ENCODE data around the gene DPH6. TPM values are rescaled to one million over a fixed set of nuclear protein-coding genes. Genes with fewer than 3 reads are reported as not detected.

DPH6 gene
- total RNA-seq, 1 donor from 2014 or later = 18.4 TPM

DNA sequence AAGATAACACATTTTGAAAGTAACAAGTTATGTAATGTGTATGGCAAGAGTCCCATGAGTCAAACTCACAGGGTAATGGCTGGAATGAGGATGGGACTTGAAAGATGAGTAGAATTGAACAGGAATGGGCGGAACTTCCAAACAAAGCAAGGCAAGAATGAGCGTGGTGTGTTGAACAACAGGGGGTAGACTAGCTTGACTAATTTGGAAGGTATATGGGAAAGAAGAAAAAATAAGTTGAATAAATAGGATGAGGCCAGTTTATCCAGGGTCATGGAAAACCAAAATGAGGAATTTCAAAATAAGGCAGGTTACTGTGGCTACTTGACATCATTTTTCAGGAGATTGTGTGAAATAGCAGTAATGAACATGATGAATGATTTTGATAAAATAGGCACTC is 2.5 kb upstream of the DPH6 start:
- TF ChIP-seq, protein P1, sequence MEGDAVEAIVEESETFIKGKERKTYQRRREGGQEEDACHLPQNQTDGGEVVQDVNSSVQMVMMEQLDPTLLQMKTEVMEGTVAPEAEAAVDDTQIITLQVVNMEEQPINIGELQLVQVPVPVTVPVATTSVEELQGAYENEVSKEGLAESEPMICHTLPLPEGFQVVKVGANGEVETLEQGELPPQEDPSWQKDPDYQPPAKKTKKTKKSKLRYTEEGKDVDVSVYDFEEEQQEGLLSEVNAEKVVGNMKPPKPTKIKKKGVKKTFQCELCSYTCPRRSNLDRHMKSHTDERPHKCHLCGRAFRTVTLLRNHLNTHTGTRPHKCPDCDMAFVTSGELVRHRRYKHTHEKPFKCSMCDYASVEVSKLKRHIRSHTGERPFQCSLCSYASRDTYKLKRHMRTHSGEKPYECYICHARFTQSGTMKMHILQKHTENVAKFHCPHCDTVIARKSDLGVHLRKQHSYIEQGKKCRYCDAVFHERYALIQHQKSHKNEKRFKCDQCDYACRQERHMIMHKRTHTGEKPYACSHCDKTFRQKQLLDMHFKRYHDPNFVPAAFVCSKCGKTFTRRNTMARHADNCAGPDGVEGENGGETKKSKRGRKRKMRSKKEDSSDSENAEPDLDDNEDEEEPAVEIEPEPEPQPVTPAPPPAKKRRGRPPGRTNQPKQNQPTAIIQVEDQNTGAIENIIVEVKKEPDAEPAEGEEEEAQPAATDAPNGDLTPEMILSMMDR (IDR thresholded peaks at IDR 0.05; ENCODE audit: insufficient read depth, low read length, severe bottlenecking) = no peak
- Histone ChIP-seq H3K4me3 (ENCODE audit: low read depth, low read length) (no peak overlapping the region), H3K36me3 (ENCODE audit: control insufficient read depth, insufficient read depth, low read length) (no peaks in the 10 kb centered on the region), H3K27me3 (ENCODE audit: control insufficient read depth, insufficient read depth, low read length) (no peaks in the 10 kb centered on the region)
- DNase-seq (ENCODE audit: low read depth) (peak; percentile 33), FAIRE-seq (no peak)

DNA sequence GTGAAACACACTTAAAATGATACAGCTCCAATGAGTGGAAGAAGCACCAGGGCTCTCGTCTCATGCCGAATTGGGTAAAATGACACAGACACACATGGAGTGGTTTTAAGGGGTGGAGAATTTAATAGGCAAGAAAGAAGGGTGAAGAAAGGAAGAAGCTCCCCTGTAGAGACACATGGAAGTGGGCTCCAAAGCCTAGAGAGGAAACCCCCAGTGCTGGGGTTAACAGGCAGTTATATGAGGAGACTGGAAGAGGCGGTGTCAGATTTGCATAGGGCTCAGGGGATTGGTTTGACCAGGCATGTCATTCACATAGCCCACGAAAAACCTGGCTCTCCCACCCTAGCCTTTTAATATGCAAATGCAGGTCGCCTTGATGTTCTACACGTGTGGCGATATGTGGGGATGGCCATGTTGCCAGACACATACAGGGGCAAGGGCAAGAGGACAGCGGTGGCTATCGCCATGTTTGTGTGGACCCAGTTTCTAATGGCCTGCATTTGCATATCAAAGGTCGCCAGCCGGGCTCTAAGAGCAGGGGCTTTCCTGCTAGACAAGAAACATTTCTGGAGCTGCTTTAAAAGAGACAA is 1.9 kb upstream of the DPH6 start:
- no peaks in the 10 kb centered on the region for H3K27me3 ChIP-seq (ENCODE audit: control insufficient read depth, insufficient read depth, low read length)
- DNase-seq (ENCODE audit: low read depth) = no peak
- H3K36me3 ChIP-seq (ENCODE audit: control insufficient read depth, insufficient read depth, low read length) = no peaks in the 10 kb centered on the region
- TF ChIP-seq, protein P1 (IDR thresholded peaks at IDR 0.05; ENCODE audit: insufficient read depth, low read length, severe bottlenecking) = no peak
- no peak overlapping the region for H3K4me3 ChIP-seq (ENCODE audit: low read depth, low read length)
- FAIRE-seq = no peak

DNA sequence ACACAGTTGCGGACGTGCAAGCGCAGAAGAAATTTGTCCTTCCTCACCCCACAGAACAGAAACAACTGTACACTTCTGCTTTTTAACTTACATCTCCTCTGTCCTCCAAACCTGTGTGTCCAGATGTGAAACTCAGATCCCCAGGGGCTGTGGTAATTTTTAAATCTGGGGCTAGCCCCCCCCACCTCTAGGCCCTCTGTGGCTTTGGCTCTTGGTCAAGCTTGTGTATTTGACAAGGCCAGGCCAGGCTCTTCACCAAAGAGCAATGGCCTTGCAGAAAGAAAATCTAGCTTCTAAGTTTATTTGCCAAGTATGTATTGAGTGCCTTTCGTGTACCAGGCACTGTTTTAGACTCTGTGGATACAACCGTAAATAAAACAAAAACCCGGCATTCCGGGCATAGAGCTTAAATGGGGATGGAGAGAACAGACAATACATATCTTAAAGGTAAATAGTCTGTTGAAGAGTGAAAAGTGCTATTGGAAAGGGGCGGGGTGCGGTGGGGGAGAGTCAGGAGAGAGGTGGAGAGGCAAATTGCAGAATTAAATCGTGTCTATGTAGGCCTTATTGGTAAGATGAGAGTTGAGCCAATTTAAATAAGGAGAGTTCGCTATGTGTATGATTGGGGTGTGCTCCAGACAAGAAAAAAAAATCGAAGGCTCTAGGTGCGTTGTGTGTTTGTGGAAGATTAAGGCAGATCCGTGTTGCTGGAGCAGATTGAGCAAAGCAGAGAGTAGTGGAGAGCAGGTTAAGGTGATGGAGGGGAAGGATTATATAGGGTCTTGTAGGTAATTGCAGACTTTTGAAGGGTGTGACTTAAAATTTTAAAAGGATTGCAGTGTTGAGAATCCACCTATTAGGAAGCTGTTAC is 781 bp upstream of the DPH6 start:
- Histone ChIP-seq H3K27me3 (ENCODE audit: control insufficient read depth, insufficient read depth, low read length) (no peaks in the 10 kb centered on the region), H3K4me3 (ENCODE audit: low read depth, low read length) (peak overlapping the region; percentile 86), H3K36me3 (ENCODE audit: control insufficient read depth, insufficient read depth, low read length) (no peaks in the 10 kb centered on the region)
- DNase-seq (ENCODE audit: low read depth) (no peak), FAIRE-seq (no peak)
- TF ChIP-seq, protein P1 (IDR thresholded peaks at IDR 0.05; ENCODE audit: insufficient read depth, low read length, severe bottlenecking) = no peak

DNA sequence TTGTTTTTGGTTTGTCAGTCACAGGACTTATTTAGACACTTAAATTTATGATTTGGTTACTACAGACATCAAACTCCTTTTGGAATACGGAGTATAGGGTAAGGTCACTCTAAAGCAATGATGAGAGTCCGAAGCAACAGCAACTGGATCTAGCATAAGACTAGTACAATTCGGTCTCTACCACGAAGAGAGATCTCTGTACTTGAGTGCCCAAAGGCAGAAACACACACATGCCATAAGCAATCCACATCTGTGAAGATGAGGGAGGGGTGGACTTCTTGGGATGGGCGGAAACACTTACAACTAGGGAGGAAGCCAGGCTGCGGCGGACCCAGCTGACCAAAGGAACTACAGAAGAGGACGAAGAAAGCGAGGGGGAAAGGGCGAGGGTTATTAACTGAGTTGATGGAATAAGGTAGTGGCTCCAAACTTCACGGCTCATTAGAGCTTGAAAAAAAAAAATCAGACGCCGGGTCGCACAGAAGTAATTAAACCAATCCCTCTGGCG is 595 bp downstream of the DPH6 start:
- no peak for FAIRE-seq
- DNase-seq (ENCODE audit: low read depth) = peak; percentile 48
- TF ChIP-seq, protein P1 (IDR thresholded peaks at IDR 0.05; ENCODE audit: insufficient read depth, low read length, severe bottlenecking) = no peak

DNA sequence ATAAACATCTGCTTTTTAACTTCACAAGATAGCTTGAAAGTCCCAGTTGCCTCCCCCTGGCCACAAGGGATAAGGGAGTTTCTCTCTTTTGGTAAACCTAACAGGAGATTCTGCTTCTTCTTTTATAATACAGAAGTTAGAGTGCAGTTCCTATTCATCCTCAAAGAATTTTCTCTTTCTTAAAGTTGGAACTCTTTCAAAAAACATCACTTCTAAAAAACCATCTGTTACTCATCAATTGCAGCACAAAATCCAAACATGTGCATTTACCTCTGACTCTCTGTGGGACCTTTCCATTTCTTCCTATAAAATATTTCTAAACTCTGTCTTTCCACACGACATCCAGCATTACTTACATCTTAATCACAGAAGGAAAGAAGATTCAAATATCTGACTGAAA is 5.1 kb downstream of the DPH6 start:
- FAIRE-seq (no peak), DNase-seq (ENCODE audit: low read depth) (peak; percentile 13)
- TF ChIP-seq, protein P1 (IDR thresholded peaks at IDR 0.05; ENCODE audit: insufficient read depth, low read length, severe bottlenecking) = no peak
- no peak overlapping the region for H3K4me3 ChIP-seq (ENCODE audit: low read depth, low read length)
- H3K27me3 ChIP-seq (ENCODE audit: control insufficient read depth, insufficient read depth, low read length) = no peaks in the 10 kb centered on the region
- peaks cover 2% of the 10 kb centered on the region for H3K36me3 ChIP-seq (ENCODE audit: control insufficient read depth, insufficient read depth, low read length)

More for the DNA sequence above, 595 bp downstream of the DPH6 start:
- Histone ChIP-seq H3K4me3 (ENCODE audit: low read depth, low read length) (peak overlapping the region; percentile 86), H3K36me3 (ENCODE audit: control insufficient read depth, insufficient read depth, low read length) (no peaks in the 10 kb centered on the region), H3K27me3 (ENCODE audit: control insufficient read depth, insufficient read depth, low read length) (no peaks in the 10 kb centered on the region)
